Motor neuron (in vitro differentiated cells): ENCODE results near the gene RASA1. TPM values are rescaled to one million over a fixed set of nuclear protein-coding genes. Genes with fewer than 3 reads are reported as not detected.

Source experiments
- ATAC-seq, 8 experiments: fragments of 200-7000 bp; cut with Tn5 transposase; replicated peaks in 6 of 8; 2 replicates each; pipeline ENCODE4 v1.8.0; 2021; ENCODE audit warnings: mild to moderate bottlenecking in 8 of 8, moderate library complexity in 8 of 8
- H3K27ac ChIP-seq, 2 donors: fragments of 250-450 bp; sonication (Bioruptor Pico); 2 replicates each; pipeline ENCODE4 v1.9.0; 2021; ENCODE audit warnings: antibody characterized with exemption in 2 of 2, mild to moderate bottlenecking in 2 of 2, moderate library complexity in 1 of 2
- H3K4me1 ChIP-seq, 2 donors: fragments of 250-450 bp; sonication (Bioruptor Pico); replicated peaks in 1 of 2; 2 replicates each; pipeline ENCODE4 v1.6.1; 2021; ENCODE audit warnings: antibody characterized with exemption in 2 of 2, mild to moderate bottlenecking in 2 of 2, moderate library complexity in 1 of 2
- H3K4me3 ChIP-seq, 5 donors: fragments of 250-450 bp; sonication (Bioruptor Pico); 2 replicates each; pipeline ENCODE4 v1.9.0; 2021; ENCODE audit warnings: antibody characterized with exemption in 5 of 5, mild to moderate bottlenecking in 5 of 5, moderate library complexity in 4 of 5
- WGBS, 10 experiments: fragments of 450-650 bp; shearing (Covaris generic); methylation state at CpG; one replicate each; pipeline ENCODE4 v1.0.0; 2022; 5-methylcytosine and 5-hydroxymethylcytosine counted together
- in situ Hi-C, 9 experiments: fragments of 400-800 bp; cut with MboI; loops; one replicate each; pipeline ENCODE4 v1.15.0; 2021; ENCODE audit warnings: low sequenced_read_pairs in 9 of 9, low pct_unique_long_range_greater_than_20kb in 2 of 9; ENCODE audit not compliant: unreplicated experiment in 9 of 9
- total RNA-seq, 8 experiments: library from RNA; unstranded; fragments of 300-600 nt; gene quantifications; 2 replicates each; pipeline versions ENCODE4 v1.2.3 to v1.2.4, GENCODE V29; 2022

RASA1 gene
- total RNA-seq, 8 experiments from 2014 or later, result 23.9 to 84.8 (median 32.5) TPM

GRCh38 chr5:87340716-87341115, 73.0 kb downstream of the RASA1 start:
- Histone ChIP-seq H3K4me1 (no peaks in the 10 kb centered on the region), H3K27ac (no peak overlapping the region), H3K4me3 (no peak overlapping the region)
- WGBS, 10 experiments, result 50 to 100% (median 94%) methylated on average over 1 to 2 of the region's 2 CpGs
- in situ Hi-C loops, result no loop called here
- ATAC-seq, result no peak

- ATAC-seq, result no peak
- Histone ChIP-seq H3K4me1 (no peaks in the 10 kb centered on the region), H3K4me3 (no peak overlapping the region), H3K27ac (no peak overlapping the region)
- in situ Hi-C loops, result no loop called here
- 83 to 100% (median 90%) methylated on average over 1 of the region's 1 CpG for WGBS, 10 experiments
Measured at GRCh38 chr5:87347272-87347671, 79.6 kb downstream of the RASA1 start.

GRCh38 chr5:87347841-87348240, 80.2 kb downstream of the RASA1 start:
- H3K4me1 ChIP-seq, result no peaks in the 10 kb centered on the region
- H3K27ac ChIP-seq, result no peak overlapping the region
- ATAC-seq, result no peak
- in situ Hi-C loops, result no loop called here
- H3K4me3 ChIP-seq, result no peak overlapping the region

- no peak overlapping the region for H3K4me3 ChIP-seq
- ATAC-seq, result no peak
- no peak overlapping the region for H3K27ac ChIP-seq
- WGBS, 10 experiments, result 80 to 100% (median 100%) methylated on average over 1 of the region's 1 CpG; no CpG with 5 or more reads in 2 of the 10 experiments
- H3K4me1 ChIP-seq, result no peaks in the 10 kb centered on the region
- in situ Hi-C loops, result no loop called here
Measured at GRCh38 chr5:87354496-87354895, 86.8 kb downstream of the RASA1 start.

GRCh38 chr5:87359106-87359505, 91.4 kb downstream of the RASA1 start:
- no peak overlapping the region for H3K27ac ChIP-seq
- no peak overlapping the region for H3K4me3 ChIP-seq
- no peaks in the 10 kb centered on the region for H3K4me1 ChIP-seq
- WGBS, 10 experiments, result 84 to 100% (median 94%) methylated on average over 1 to 2 of the region's 2 CpGs; no CpG with 5 or more reads in 1 of the 10 experiments
- no peak for ATAC-seq
- in situ Hi-C loops, result no loop called here

- H3K4me3 ChIP-seq, result no peak overlapping the region
Measured at GRCh38 chr5:87360132-87360531, 92.4 kb downstream of the RASA1 start.

GRCh38 chr5:87361031-87361445, 93.4 kb downstream of the RASA1 start:
- ATAC-seq, result peak in 1 of 8 experiments; percentile 51
- in situ Hi-C loops, result no loop called here
- WGBS, 10 experiments, result 50 to 100% (median 84%) methylated on average over 1 to 2 of the region's 2 CpGs; no CpG with 5 or more reads in 1 of the 10 experiments

More at GRCh38 chr5:87360132-87360531, 92.4 kb downstream of the RASA1 start:
- no peak for ATAC-seq
- Histone ChIP-seq H3K4me1 (no peaks in the 10 kb centered on the region), H3K27ac (no peak overlapping the region)
- WGBS, 10 experiments, result 85 to 100% (median 97%) methylated on average over 3 to 10 of the region's 11 CpGs; no CpG with 5 or more reads in 1 of the 10 experiments
- in situ Hi-C loops, result no loop called here

GRCh38 chr5:87361536-87362213, 94.0 kb downstream of the RASA1 start:
- H3K4me1 ChIP-seq, result no peaks in the 10 kb centered on the region
- ATAC-seq, result peak in 2 of 8 experiments; percentile 32 to 69
- no peak overlapping the region for H3K4me3 ChIP-seq
- WGBS, 10 experiments, result 33 to 100% (median 100%) methylated on average over 1 of the region's 1 CpG; no CpG with 5 or more reads in 3 of the 10 experiments
- in situ Hi-C loops, result no loop called here
- no peak overlapping the region for H3K27ac ChIP-seq

More at GRCh38 chr5:87361031-87361445, 93.4 kb downstream of the RASA1 start:
- no peak overlapping the region for H3K27ac ChIP-seq
- no peaks in the 10 kb centered on the region for H3K4me1 ChIP-seq
- no peak overlapping the region for H3K4me3 ChIP-seq

- in situ Hi-C loops, result no loop called here
- no peak for ATAC-seq
- H3K4me1 ChIP-seq, result no peaks in the 10 kb centered on the region
- H3K4me3 ChIP-seq, result no peak overlapping the region
- WGBS, 10 experiments, result 83 to 100% (median 95%) methylated on average over 1 to 2 of the region's 2 CpGs
- no peak overlapping the region for H3K27ac ChIP-seq
Measured at GRCh38 chr5:87367243-87367642, 99.6 kb downstream of the RASA1 start.

GRCh38 chr5:87368601-87369000, 100.9 kb downstream of the RASA1 start:
- H3K4me1 ChIP-seq, result no peaks in the 10 kb centered on the region
- H3K27ac ChIP-seq, result no peak overlapping the region
- H3K4me3 ChIP-seq, result no peak overlapping the region
- no peak for ATAC-seq
- in situ Hi-C loops, result no loop called here
- 90 to 100% (median 100%) methylated on average over 1 to 3 of the region's 3 CpGs; no CpG with 5 or more reads in 3 of the 10 experiments for WGBS, 10 experiments

- ATAC-seq, result no peak
- in situ Hi-C loops, result no loop called here
- Histone ChIP-seq H3K4me3 (no peak overlapping the region), H3K27ac (no peak overlapping the region), H3K4me1 (no peaks in the 10 kb centered on the region)
Measured at GRCh38 chr5:87369431-87369830, 101.7 kb downstream of the RASA1 start.

GRCh38 chr5:87372705-87373104, 105.0 kb downstream of the RASA1 start:
- peak in 2 of 8 experiments; percentile 57 to 64 for ATAC-seq
- Histone ChIP-seq H3K4me3 (no peak overlapping the region), H3K27ac (no peak overlapping the region), H3K4me1 (no peaks in the 10 kb centered on the region)
- WGBS, 10 experiments, result 80 to 100% (median 98%) methylated on average over 1 to 2 of the region's 2 CpGs; no CpG with 5 or more reads in 2 of the 10 experiments
- in situ Hi-C loops, result no loop called here

GRCh38 chr5:87382224-87382623, 114.5 kb downstream of the RASA1 start:
- ATAC-seq, result no peak
- no peaks in the 10 kb centered on the region for H3K4me1 ChIP-seq
- H3K27ac ChIP-seq, result no peak overlapping the region
- in situ Hi-C loops, result no loop called here
- no peak overlapping the region for H3K4me3 ChIP-seq
- WGBS, 10 experiments, result 89 to 100% (median 100%) methylated on average over 1 of the region's 1 CpG; no CpG with 5 or more reads in 2 of the 10 experiments

GRCh38 chr5:87383216-87383615, 115.5 kb downstream of the RASA1 start:
- Histone ChIP-seq H3K4me1 (no peaks in the 10 kb centered on the region), H3K4me3 (no peak overlapping the region), H3K27ac (no peak overlapping the region)
- no peak for ATAC-seq
- in situ Hi-C loops, result no loop called here
- 83 to 100% (median 100%) methylated on average over 1 of the region's 1 CpG; no CpG with 5 or more reads in 3 of the 10 experiments for WGBS, 10 experiments
